Measurements from ENCODE around the gene GRM7. TPM values are rescaled to one million over a fixed set of nuclear protein-coding genes. Genes with fewer than 3 reads are reported as not detected.

GRM7 gene
- total and polyA plus RNA-seq, 2 donors (not counting 1 experiment from before 2014, with no cell fraction given): not detected

DNA sequence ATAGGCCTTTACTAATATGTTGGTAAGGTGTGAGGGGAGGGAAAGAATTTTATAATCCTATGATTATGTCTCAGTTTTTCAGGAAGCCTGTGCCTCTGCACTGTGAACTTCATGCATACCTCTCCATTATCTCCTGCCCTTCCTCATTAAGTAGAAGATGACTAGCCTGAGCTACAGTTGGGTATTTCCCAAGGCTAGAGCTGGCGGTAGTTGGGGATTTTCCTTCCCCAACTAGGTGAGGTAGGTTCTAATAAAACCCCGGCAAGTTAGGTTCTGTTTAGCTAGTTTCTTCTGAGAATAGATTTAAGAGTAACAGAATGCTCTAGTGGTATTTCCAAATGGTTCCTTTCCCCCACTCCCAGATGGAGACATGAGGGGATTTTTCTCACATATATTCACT lies 414.5 kb downstream of the GRM7 start:
- Histone ChIP-seq H3K4me2 (replicated peaks; ENCODE audit: low read depth, low read length, poor library complexity, severe bottlenecking) (no peak overlapping the region), H2AFZ (ENCODE audit: insufficient read depth, low read depth, low read length, poor library complexity, severe bottlenecking) (no peak overlapping the region), H3K9ac (ENCODE audit: low read length) (no peak overlapping the region), H4K20me1 (ENCODE audit: control insufficient read depth, insufficient read depth, low read length, poor library complexity, severe bottlenecking) (no peaks in the 10 kb centered on the region), H3K27me3 (replicated peaks in 1 of 4; ENCODE audit: control extremely low read depth in 1 of 4, control insufficient read depth in 3 of 4, insufficient read depth in 4 of 4, low read length in 3 of 4) (no peaks in the 10 kb centered on the region), H3K27ac (ENCODE audit: low read length in 2 of 2) (no peak overlapping the region), H3K9me3 (ENCODE audit: control extremely low read depth in 1 of 3, control insufficient read depth in 2 of 3, insufficient read depth in 1 of 3, low read length in 2 of 3) (peaks cover 0 to 3% (median 0%) of the 10 kb centered on the region in 3 donors), H3K4me1 (ENCODE audit: control insufficient read depth in 2 of 2, insufficient read depth in 2 of 2, low read length in 2 of 2) (no peaks in the 10 kb centered on the region), H3K79me2 (ENCODE audit: control insufficient read depth, insufficient read depth, low read length) (no peaks in the 10 kb centered on the region), H3K4me3 (ENCODE audit: control extremely low read depth in 1 of 5, extremely low read depth in 1 of 5, insufficient read depth in 1 of 5, low read depth in 2 of 5, low read length in 4 of 5) (no peak overlapping the region), H3K36me3 (replicated peaks in 1 of 2; ENCODE audit: control extremely low read depth in 1 of 2, control insufficient read depth in 1 of 2, extremely low read depth in 1 of 2, insufficient read depth in 2 of 2, low read length in 1 of 2) (no peaks in the 10 kb centered on the region)
- intact Hi-C loops (cut with micrococcal nuclease): no loop called here
- ATAC-seq (ENCODE audit: low read depth) (no peak), DNase-seq (no peak)
- TF ChIP-seq, protein P1, sequence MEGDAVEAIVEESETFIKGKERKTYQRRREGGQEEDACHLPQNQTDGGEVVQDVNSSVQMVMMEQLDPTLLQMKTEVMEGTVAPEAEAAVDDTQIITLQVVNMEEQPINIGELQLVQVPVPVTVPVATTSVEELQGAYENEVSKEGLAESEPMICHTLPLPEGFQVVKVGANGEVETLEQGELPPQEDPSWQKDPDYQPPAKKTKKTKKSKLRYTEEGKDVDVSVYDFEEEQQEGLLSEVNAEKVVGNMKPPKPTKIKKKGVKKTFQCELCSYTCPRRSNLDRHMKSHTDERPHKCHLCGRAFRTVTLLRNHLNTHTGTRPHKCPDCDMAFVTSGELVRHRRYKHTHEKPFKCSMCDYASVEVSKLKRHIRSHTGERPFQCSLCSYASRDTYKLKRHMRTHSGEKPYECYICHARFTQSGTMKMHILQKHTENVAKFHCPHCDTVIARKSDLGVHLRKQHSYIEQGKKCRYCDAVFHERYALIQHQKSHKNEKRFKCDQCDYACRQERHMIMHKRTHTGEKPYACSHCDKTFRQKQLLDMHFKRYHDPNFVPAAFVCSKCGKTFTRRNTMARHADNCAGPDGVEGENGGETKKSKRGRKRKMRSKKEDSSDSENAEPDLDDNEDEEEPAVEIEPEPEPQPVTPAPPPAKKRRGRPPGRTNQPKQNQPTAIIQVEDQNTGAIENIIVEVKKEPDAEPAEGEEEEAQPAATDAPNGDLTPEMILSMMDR (IDR thresholded peaks at IDR 0.05): no peak
- TF ChIP-seq EZH2 (IDR thresholded peaks at IDR 0.05; ENCODE audit: borderline replicate concordance, insufficient read depth, low read depth, low read length, poor library complexity, severe bottlenecking): no peak
- H3K4me1 Mint-ChIP-seq: no peaks in the 10 kb centered on the region
- H3K9me3 Mint-ChIP-seq (ENCODE audit: insufficient read depth): no peaks in the 10 kb centered on the region
- no peak overlapping the region for H3K27ac Mint-ChIP-seq
- WGBS (ENCODE audit: insufficient coverage): no CpG with 5 or more reads among the region's 2 CpGs
- CTCF ChIA-PET: no interaction called here
- POLR2A ChIA-PET: no interaction called here
- no peak overlapping the region for H3K4me3 Mint-ChIP-seq
- no peaks in the 10 kb centered on the region for H3K27me3 Mint-ChIP-seq

- POLR2A ChIA-PET: no interaction called here
- Histone ChIP-seq H3K4me2 (replicated peaks; ENCODE audit: low read depth, low read length, poor library complexity, severe bottlenecking) (no peak overlapping the region), H4K20me1 (ENCODE audit: control insufficient read depth, insufficient read depth, low read length, poor library complexity, severe bottlenecking) (no peaks in the 10 kb centered on the region), H3K79me2 (ENCODE audit: control insufficient read depth, insufficient read depth, low read length) (no peaks in the 10 kb centered on the region), H3K9me3 (ENCODE audit: control extremely low read depth in 1 of 3, control insufficient read depth in 2 of 3, insufficient read depth in 1 of 3, low read length in 2 of 3) (peaks cover 0 to 4% (median 0%) of the 10 kb centered on the region in 3 donors), H3K27ac (ENCODE audit: low read length in 2 of 2) (no peak overlapping the region), H2AFZ (ENCODE audit: insufficient read depth, low read depth, low read length, poor library complexity, severe bottlenecking) (no peak overlapping the region), H3K36me3 (replicated peaks in 1 of 2; ENCODE audit: control extremely low read depth in 1 of 2, control insufficient read depth in 1 of 2, extremely low read depth in 1 of 2, insufficient read depth in 2 of 2, low read length in 1 of 2) (no peaks in the 10 kb centered on the region), H3K4me1 (ENCODE audit: control insufficient read depth in 2 of 2, insufficient read depth in 2 of 2, low read length in 2 of 2) (no peaks in the 10 kb centered on the region), H3K4me3 (ENCODE audit: control extremely low read depth in 1 of 5, extremely low read depth in 1 of 5, insufficient read depth in 1 of 5, low read depth in 2 of 5, low read length in 4 of 5) (no peak overlapping the region), H3K9ac (ENCODE audit: low read length) (no peak overlapping the region), H3K27me3 (replicated peaks in 1 of 4; ENCODE audit: control extremely low read depth in 1 of 4, control insufficient read depth in 3 of 4, insufficient read depth in 4 of 4, low read length in 3 of 4) (no peaks in the 10 kb centered on the region)
- intact Hi-C loops (cut with micrococcal nuclease): no loop called here
- WGBS (ENCODE audit: insufficient coverage): no CpG with 5 or more reads among the region's 4 CpGs
- H3K27me3 Mint-ChIP-seq: no peaks in the 10 kb centered on the region
- TF ChIP-seq, protein P1 (IDR thresholded peaks at IDR 0.05): no peak
- TF ChIP-seq EZH2 (IDR thresholded peaks at IDR 0.05; ENCODE audit: borderline replicate concordance, insufficient read depth, low read depth, low read length, poor library complexity, severe bottlenecking): no peak
- CTCF ChIA-PET: no interaction called here
- no peak for ATAC-seq (ENCODE audit: low read depth)
- H3K9me3 Mint-ChIP-seq (ENCODE audit: insufficient read depth): no peaks in the 10 kb centered on the region
- H3K4me1 Mint-ChIP-seq: no peaks in the 10 kb centered on the region
- no peak overlapping the region for H3K4me3 Mint-ChIP-seq
- no peak for DNase-seq
- no peak overlapping the region for H3K27ac Mint-ChIP-seq
These were observed 419.4 kb downstream of the GRM7 start for GRCh38 chr3:7280318-7280717.
